Right atrium auricular region (tissue), 2 donors: ENCODE results near the gene INPP5A. TPM values are rescaled to one million over a fixed set of nuclear protein-coding genes. Genes with fewer than 3 reads are reported as not detected.
"Not testable (repeated sequence)": the region's sequence is repeated elsewhere in the genome, so short reads cannot be mapped to it uniquely, and the experiment has no call there.

Source experiments
- DNase-seq: peaks from one replicate; pipeline ENCODE4 v3.0.0-alpha.2; 2019; ENCODE audit warnings: low spot score
- H3K27ac ChIP-seq, 2 donors: fragments of 200-600 bp; sonication (generic); 1 replicate in 1 of 2; 2 replicates in 1 of 2; pipeline ENCODE4 v1.5.1; 2016 to 2019
- H3K27me3 ChIP-seq, 2 donors: fragments of 200-600 bp; sonication (generic); one replicate each; pipeline versions ENCODE4 v1.5.1 to v1.6.0; 2017 to 2019
- H3K36me3 ChIP-seq: fragments of 200-600 bp; sonication (generic); one replicate; pipeline ENCODE4 v1.5.1; 2016
- H3K4me1 ChIP-seq, 2 donors: fragments of 200-600 bp; sonication (generic); one replicate each; pipeline versions ENCODE4 v1.5.1 to v1.6.0; 2017 to 2019
- H3K4me3 ChIP-seq, 2 donors: fragments of 200-600 bp; sonication (generic); 1 replicate in 1 of 2; 2 replicates in 1 of 2; pipeline ENCODE4 v1.5.1; 2017 to 2019; ENCODE audit warnings: mild to moderate bottlenecking in 1 of 2, moderate library complexity in 1 of 2
- H3K9me3 ChIP-seq, 2 donors: fragments of 200-600 bp; sonication (generic); one replicate each; pipeline ENCODE4 v1.5.1; 2019
- total RNA-seq, 2 donors: library from RNA; depleted of rRNA; stranded (reverse); fragments of >200 nt; gene quantifications; one replicate each; pipeline ENCODE4 v1.1.0, GENCODE V29; 2016
- TF ChIP-seq, protein P1 (sequence below), 2 donors: fragments of 200-600 bp; sonication (generic); IDR thresholded peaks; one replicate each; pipeline ENCODE4 v1.5.1; 2019; ENCODE audit warnings: antibody characterized with exemption in 2 of 2

Gene INPP5A, protein sequence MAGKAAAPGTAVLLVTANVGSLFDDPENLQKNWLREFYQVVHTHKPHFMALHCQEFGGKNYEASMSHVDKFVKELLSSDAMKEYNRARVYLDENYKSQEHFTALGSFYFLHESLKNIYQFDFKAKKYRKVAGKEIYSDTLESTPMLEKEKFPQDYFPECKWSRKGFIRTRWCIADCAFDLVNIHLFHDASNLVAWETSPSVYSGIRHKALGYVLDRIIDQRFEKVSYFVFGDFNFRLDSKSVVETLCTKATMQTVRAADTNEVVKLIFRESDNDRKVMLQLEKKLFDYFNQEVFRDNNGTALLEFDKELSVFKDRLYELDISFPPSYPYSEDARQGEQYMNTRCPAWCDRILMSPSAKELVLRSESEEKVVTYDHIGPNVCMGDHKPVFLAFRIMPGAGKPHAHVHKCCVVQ
- 100 to 1,000 TPM; 116 to 143 TPM for total RNA-seq

DNA sequence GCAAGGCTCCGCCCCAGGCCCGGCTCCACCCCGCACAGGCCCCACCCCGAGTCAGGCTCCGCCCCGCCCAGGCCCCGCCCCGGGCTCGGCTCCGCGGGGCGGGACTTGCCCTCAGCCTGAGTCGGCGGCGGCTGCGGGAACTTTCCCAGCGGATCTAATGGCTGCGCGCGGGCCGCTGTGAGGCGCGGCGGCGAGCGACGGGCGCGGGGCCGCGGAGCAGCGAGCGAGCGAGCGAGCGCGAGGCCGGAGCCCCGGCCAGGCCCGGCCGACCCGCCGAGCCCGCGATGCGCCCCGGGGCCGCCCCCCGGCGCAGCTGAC is at the start of gene INPP5A:
Gene INPP5A (plus strand): TSS at position 104 of the 318 bp plus-strand sequence. CDS start 310 bp downstream, outside the sequence.
- no peak for DNase-seq
- TF ChIP-seq, protein P1, sequence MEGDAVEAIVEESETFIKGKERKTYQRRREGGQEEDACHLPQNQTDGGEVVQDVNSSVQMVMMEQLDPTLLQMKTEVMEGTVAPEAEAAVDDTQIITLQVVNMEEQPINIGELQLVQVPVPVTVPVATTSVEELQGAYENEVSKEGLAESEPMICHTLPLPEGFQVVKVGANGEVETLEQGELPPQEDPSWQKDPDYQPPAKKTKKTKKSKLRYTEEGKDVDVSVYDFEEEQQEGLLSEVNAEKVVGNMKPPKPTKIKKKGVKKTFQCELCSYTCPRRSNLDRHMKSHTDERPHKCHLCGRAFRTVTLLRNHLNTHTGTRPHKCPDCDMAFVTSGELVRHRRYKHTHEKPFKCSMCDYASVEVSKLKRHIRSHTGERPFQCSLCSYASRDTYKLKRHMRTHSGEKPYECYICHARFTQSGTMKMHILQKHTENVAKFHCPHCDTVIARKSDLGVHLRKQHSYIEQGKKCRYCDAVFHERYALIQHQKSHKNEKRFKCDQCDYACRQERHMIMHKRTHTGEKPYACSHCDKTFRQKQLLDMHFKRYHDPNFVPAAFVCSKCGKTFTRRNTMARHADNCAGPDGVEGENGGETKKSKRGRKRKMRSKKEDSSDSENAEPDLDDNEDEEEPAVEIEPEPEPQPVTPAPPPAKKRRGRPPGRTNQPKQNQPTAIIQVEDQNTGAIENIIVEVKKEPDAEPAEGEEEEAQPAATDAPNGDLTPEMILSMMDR (IDR thresholded peaks at IDR 0.05) = no peak
- Histone ChIP-seq H3K27me3 (no peaks in the 10 kb centered on the region), H3K36me3 (no peaks in the 10 kb centered on the region), H3K4me3 (peak within 1 kb of the TSS; percentile 68 to 84), H3K9me3 (no peaks in the 10 kb centered on the region), H3K27ac (peak within 1 kb of the TSS; percentile 94 to 96), H3K4me1 (peaks cover 3 to 60% of the 10 kb centered on the region in 2 donors)

DNA sequence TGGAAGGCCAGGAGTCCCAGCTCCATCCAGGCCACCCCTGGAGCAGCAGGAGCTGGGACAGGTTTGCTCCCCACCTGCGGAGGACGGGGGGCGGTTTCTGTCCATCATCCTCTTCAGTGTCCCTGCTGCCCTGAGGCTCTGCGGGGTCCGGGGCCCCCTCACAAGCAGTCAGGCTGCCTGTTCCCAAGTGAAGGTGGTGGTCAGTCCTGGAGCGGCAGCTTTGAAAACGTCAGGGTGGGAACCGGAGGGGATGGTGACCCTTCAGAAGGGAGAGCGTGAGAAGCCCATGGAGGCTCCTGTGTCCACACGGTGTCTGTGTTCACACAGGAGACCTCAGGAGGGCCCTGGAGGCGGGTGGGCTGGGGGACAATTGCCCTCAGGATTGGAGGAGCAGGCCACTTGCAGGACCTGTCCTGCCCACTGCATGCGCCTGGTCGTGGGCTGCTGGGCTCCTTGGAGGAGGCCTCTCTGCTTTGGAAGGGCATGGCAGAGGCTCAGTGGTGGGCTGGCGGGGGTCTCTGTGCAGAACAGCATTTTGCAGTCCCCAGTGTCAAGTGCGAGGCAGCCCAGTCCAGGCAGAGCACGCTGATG is 49.3 kb upstream of the INPP5A start:
- TF ChIP-seq, protein P1 (IDR thresholded peaks at IDR 0.05) = no peak
- H3K36me3 ChIP-seq = no peaks in the 10 kb centered on the region
- DNase-seq = no peak
- H3K27ac ChIP-seq = no peak overlapping the region
- H3K27me3 ChIP-seq = no peaks in the 10 kb centered on the region
- no peak overlapping the region for H3K4me3 ChIP-seq
- H3K4me1 ChIP-seq = peaks cover 0 to 13% of the 10 kb centered on the region in 2 donors
- no peaks in the 10 kb centered on the region for H3K9me3 ChIP-seq

DNA sequence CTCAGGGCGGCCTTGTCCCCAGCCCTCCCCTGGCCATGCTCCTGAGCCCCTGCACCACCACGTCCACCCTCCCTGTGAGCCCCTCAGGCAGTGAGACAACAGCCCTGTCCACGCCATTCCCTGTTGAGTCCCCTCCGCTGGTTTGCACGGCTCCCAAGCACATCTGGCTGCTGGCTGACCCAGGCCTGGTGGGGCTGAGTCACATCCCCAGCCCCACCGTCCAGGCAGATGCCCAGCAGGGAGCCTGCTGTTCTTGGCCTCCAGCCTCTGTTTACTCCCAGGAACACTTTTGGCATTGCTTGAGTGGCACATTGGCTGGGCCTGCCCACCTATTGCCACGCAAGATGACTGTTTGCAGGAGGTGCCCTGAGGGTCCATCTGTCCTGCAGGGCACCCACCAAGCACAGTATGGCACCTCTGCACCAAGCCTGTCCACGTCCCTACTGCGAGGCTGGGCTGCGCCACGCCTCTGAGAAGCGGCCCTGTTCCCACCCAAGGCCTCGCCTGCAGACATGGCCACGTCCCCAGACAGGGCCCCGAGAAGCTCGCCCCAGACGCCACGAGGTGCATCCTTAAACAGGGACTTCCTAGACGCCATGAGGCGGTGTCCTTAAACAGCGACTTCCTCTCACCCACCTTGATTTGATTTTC is 48.4 kb upstream of the INPP5A start:
- Histone ChIP-seq H3K36me3 (no peaks in the 10 kb centered on the region), H3K4me3 (no peak overlapping the region), H3K9me3 (no peaks in the 10 kb centered on the region), H3K27me3 (no peaks in the 10 kb centered on the region), H3K27ac (no peak overlapping the region), H3K4me1 (peaks cover 0 to 18% of the 10 kb centered on the region in 2 donors)
- no peak for DNase-seq
- TF ChIP-seq, protein P1 (IDR thresholded peaks at IDR 0.05) = no peak

DNA sequence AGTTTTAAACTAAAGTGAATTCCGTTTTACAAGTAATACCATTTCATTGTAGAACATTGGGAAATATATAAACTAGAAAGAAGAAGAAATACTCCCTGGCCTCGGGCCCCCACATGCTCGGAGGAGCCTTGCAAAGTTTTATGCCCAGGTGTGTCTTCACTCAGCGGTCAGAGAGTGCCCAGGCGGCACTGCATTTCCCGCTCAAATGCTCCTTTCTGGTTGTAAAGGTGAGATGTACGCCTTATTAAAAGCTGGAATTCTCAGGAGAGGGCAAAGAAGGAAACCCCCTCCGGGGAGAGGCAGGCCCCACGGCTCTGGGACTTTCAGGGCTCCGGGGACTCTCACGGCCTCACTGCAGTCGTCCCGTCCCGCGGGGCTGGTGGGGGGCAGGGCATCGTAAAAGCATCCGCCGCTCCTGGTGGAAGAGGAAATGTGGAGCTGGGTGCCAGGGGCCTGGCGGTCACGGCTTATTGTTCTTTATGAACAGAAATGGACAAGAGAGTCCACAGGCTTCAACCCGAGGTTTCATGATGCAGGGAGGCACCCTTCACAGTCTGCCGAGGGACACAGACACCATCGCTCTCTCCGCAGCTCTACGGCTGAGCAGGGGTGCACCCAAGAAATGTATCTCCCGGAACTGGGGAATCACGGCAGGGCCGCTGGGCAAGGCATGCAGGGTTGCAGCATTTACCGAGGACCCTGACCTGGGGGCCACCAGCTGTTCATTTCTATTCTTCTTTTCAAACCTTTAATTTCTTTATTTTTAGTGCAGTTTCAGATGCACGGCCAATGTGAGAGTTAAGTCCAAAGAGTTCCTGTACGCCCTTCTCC is 47.7 kb upstream of the INPP5A start:
- Histone ChIP-seq H3K36me3 (no peaks in the 10 kb centered on the region), H3K9me3 (no peaks in the 10 kb centered on the region), H3K27me3 (no peaks in the 10 kb centered on the region), H3K27ac (no peak overlapping the region), H3K4me3 (no peak overlapping the region), H3K4me1 (peaks cover 0 to 18% of the 10 kb centered on the region in 2 donors)
- TF ChIP-seq, protein P1 (IDR thresholded peaks at IDR 0.05) = no peak
- DNase-seq = no peak

DNA sequence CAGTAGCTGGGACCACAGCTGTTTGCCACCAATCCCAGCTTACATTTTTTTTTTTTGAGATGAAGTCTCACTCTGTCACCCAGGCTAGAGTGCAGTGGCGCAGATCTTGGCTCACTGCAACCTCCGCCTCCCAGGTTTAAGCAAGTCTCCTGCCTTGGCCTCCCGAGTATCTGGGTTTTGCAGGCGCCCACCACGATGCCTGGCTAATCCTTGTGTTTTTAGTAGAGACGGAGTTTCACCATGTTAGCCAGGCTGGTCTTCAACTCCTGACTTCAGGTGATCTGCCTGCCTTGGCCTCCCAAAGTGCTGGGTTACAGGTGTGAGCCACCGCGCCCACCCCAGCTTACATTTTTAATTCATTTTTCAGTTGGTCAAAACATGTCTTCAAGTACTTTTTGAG is 46.1 kb upstream of the INPP5A start:
- H3K27ac ChIP-seq, H3K4me3 ChIP-seq, H3K27me3 ChIP-seq, H3K36me3 ChIP-seq, DNase-seq, H3K9me3 ChIP-seq: not testable (repeated sequence)
- peaks cover 0 to 27% of the 10 kb centered on the region in 2 donors for H3K4me1 ChIP-seq
